K562 (cell line): ENCODE measurements around the gene PAM. TPM values are rescaled to one million over a fixed set of nuclear protein-coding genes. Genes with fewer than 3 reads are reported as not detected.

Experiments
- ATAC-seq: fragments of 200-7000 bp; cut with Tn5 transposase; 3 replicates; pipeline ENCODE4 v1.9.1; 2020; ENCODE audit warnings: moderate library complexity
- BruUV-seq: library from RNA; stranded (reverse); fragments of 400-500 nt; replicated peaks from 2 replicates; lab custom pipeline; 2021; lab: Mats Ljungman, UMichigan
- CTCF ChIA-PET: fragments of 300-600 bp; formaldehyde crosslinking; extraction: SDS; loops from one replicate; lab custom pipeline; 2021; ENCODE audit warnings: low intra/inter-chr PET ratio; lab: Yijun Ruan, JAX
- POLR2A ChIA-PET: fragments of 300-600, 350-650 bp; sonication (Branson Sonifier 250); formaldehyde crosslinking; extraction: SDS; loops from one replicate; lab custom pipeline; 2021; ENCODE audit warnings: antibody characterized with exemption, inconsistent platforms; lab: Yijun Ruan, JAX
- DNase-seq, 4 experiments: peaks; one replicate each; pipeline versions ENCODE4 v3.0.0 to v3.0.0-alpha.2; 2011 to 2018; ENCODE audit warnings: low spot score in 3 of 4, mixed read lengths in 3 of 4; ENCODE audit errors: extremely low read depth in 1 of 4
- FAIRE-seq: peaks from 2 replicates; lab custom pipeline; 2011; peaks lifted over from hg19 to GRCh38; lab: Jason Lieb, UNC
- H2AFZ ChIP-seq: 2 replicates; pipeline ENCODE4 v1.6.0; 2011; ENCODE audit warnings: low read depth, low read length, control low read depth, inconsistent platforms
- H3K27ac ChIP-seq: fragments of 200-600 bp; 3 replicates; pipeline ENCODE4 v1.8.0; 2011; ENCODE audit warnings: low read depth, mild to moderate bottlenecking, control low read depth, inconsistent platforms, low read length, moderate library complexity, mixed read lengths; ENCODE audit errors: extremely low read depth
- H3K27me3 ChIP-seq, 2 experiments: fragments of 300-600 bp in 1 of 2; 2 replicates in 1 of 2; 3 replicates in 1 of 2; pipeline versions ENCODE4 v1.6.0 to v1.8.0; 2011; ENCODE audit warnings: inconsistent platforms in 2 of 2, low read length in 2 of 2, mild to moderate bottlenecking in 1 of 2, mixed read lengths in 1 of 2, moderate library complexity in 1 of 2; ENCODE audit not compliant: control insufficient read depth in 2 of 2, insufficient read depth in 2 of 2
- H3K36me3 ChIP-seq: fragments of 300-600 bp; 3 replicates; pipeline ENCODE4 v1.8.0; 2011; ENCODE audit warnings: mild to moderate bottlenecking, low read length, inconsistent platforms; ENCODE audit not compliant: control insufficient read depth, insufficient read depth
- H3K4me1 ChIP-seq, 2 experiments: fragments of 200-600 bp in 1 of 2; replicated peaks in 1 of 2; 2 replicates in 1 of 2; 3 replicates in 1 of 2; pipeline versions ENCODE4 v1.5.1 to v1.8.0; 2011; ENCODE audit warnings: inconsistent platforms in 2 of 2, low read length in 2 of 2, mild to moderate bottlenecking in 1 of 2, mixed read lengths in 1 of 2, moderate library complexity in 1 of 2; ENCODE audit not compliant: control insufficient read depth in 2 of 2, insufficient read depth in 2 of 2
- H3K4me2 ChIP-seq: 2 replicates; pipeline ENCODE4 v1.6.1; 2011; ENCODE audit warnings: low read length, control low read depth, inconsistent platforms, mixed read lengths; ENCODE audit not compliant: insufficient read depth
- H3K4me3 ChIP-seq: fragments of 200-600 bp; sonication (generic), shearing (Covaris generic); 2 replicates; pipeline ENCODE4 v1.5.1; 2016; ENCODE audit warnings: control low read depth, inconsistent platforms
- H3K79me2 ChIP-seq: fragments of 200-600 bp; 3 replicates; pipeline ENCODE4 v1.8.0; 2011; ENCODE audit warnings: low read length, inconsistent platforms; ENCODE audit not compliant: control insufficient read depth, insufficient read depth
- H3K9ac ChIP-seq, 2 experiments: 2 replicates each; pipeline versions ENCODE4 v1.6.0 to v1.6.1; 2011; ENCODE audit warnings: low read depth in 2 of 2, low read length in 2 of 2, control low read depth in 1 of 2, inconsistent platforms in 1 of 2, mild to moderate bottlenecking in 1 of 2, mixed read lengths in 1 of 2; ENCODE audit not compliant: insufficient read depth in 1 of 2
- H3K9me1 ChIP-seq: one replicate; pipeline ENCODE4 v1.6.0; 2011; ENCODE audit warnings: inconsistent platforms, mild to moderate bottlenecking, low read length, moderate library complexity; ENCODE audit not compliant: control insufficient read depth, insufficient read depth
- H3K9me3 ChIP-seq: replicated peaks from 2 replicates; pipeline ENCODE4 v1.5.1; 2011; ENCODE audit warnings: low read depth, low read length, inconsistent platforms; ENCODE audit not compliant: control insufficient read depth, insufficient read depth
- H4K20me1 ChIP-seq: replicated peaks from 2 replicates; pipeline ENCODE4 v1.6.1; 2011; ENCODE audit warnings: low read length, inconsistent platforms, mixed read lengths; ENCODE audit not compliant: control insufficient read depth, insufficient read depth
- DACH1 ChIP-seq: fragments of 450-650 bp; IDR thresholded peaks from 2 replicates; pipeline ENCODE4 v1.6.1; 2018; ENCODE audit not compliant: partially characterized antibody
- DEAF1 ChIP-seq: fragments of 450-650 bp; formaldehyde crosslinking; IDR thresholded peaks from 2 replicates; pipeline ENCODE4 v1.4.0; 2020; ENCODE audit warnings: mild to moderate bottlenecking, moderate library complexity
- HOXB6 ChIP-seq: fragments of 250-450 bp; sonication (Bioruptor Pico); IDR thresholded peaks from 2 replicates; pipeline ENCODE4 v1.5.1; 2022; ENCODE audit warnings: mild to moderate bottlenecking, borderline replicate concordance
- IFI16 ChIP-seq: fragments of 250-450 bp; sonication (Bioruptor Pico); IDR thresholded peaks from 2 replicates; pipeline ENCODE4 v2.1.2; 2022; ENCODE audit warnings: mild to moderate bottlenecking, inconsistent platforms
- KLF1 ChIP-seq: fragments of 450-650 bp; IDR thresholded peaks from 2 replicates; pipeline ENCODE4 v1.6.1; 2016; ENCODE audit warnings: missing genetic modification characterization, missing compliant biosample characterization
- NR1H2 ChIP-seq: sonication (generic); formaldehyde crosslinking; IDR thresholded peaks from 2 replicates; pipeline ENCODE4 v1.4.0; 2020; ENCODE audit warnings: mild to moderate bottlenecking, missing genetic modification reagents
- POLR3G ChIP-seq: IDR thresholded peaks from 2 replicates; pipeline ENCODE4 v1.6.1; 2011; ENCODE audit not compliant: insufficient read length, insufficient replicate concordance; ENCODE audit errors: extremely low read depth
- RBM22 ChIP-seq: fragments of 200-400 bp; formaldehyde crosslinking; IDR thresholded peaks from 2 replicates; pipeline ENCODE4 v1.6.1; 2018; ENCODE audit warnings: low read length, low read depth; ENCODE audit not compliant: poor library complexity, severe bottlenecking
- SRSF9 ChIP-seq: fragments of 200-400 bp; formaldehyde crosslinking; IDR thresholded peaks from 2 replicates; pipeline ENCODE4 v1.6.1; 2017; ENCODE audit warnings: low read depth, low read length, borderline replicate concordance
- TCF7L2 ChIP-seq: fragments of 150-350 bp; IDR thresholded peaks from 2 replicates; pipeline ENCODE4 v1.6.1; 2016; ENCODE audit warnings: low read depth, mild to moderate bottlenecking, low read length, moderate library complexity
- ZBTB11 ChIP-seq, 3 experiments: fragments of 200-800 bp in 1 of 3; fragments of 250-450 bp in 1 of 3; fragments of 450-650 bp in 1 of 3; sonication (Bioruptor Pico) in 1 of 3; sonication (Bioruptor generic) in 1 of 3; formaldehyde crosslinking in 1 of 3; IDR thresholded peaks; 2 replicates each; pipeline versions ENCODE4 v1.6.1 to v1.8.0; 2016 to 2022; ENCODE audit warnings: mild to moderate bottlenecking in 2 of 3, missing genetic modification characterization in 2 of 3, missing compliant biosample characterization in 1 of 3, moderate library complexity in 1 of 3
- ZNF395 ChIP-seq: fragments of 200-800 bp; sonication (Bioruptor generic); IDR thresholded peaks from 2 replicates; pipeline ENCODE4 v1.6.1; 2017; ENCODE audit warnings: missing genetic modification characterization, missing compliant biosample characterization
- ZNF589 ChIP-seq: fragments of 200-800 bp; sonication (Bioruptor generic); IDR thresholded peaks from 2 replicates; pipeline ENCODE4 v1.6.1; 2016; ENCODE audit warnings: low read depth, missing genetic modification characterization, missing compliant biosample characterization
- ZNF79 ChIP-seq: fragments of 250-450 bp; sonication (Bioruptor Pico); IDR thresholded peaks from 2 replicates; pipeline ENCODE4 v1.4.0; 2020; ENCODE audit warnings: low read depth, mild to moderate bottlenecking, moderate library complexity
- ZSCAN29 ChIP-seq: fragments of 450-650 bp; IDR thresholded peaks from 2 replicates; pipeline ENCODE4 v1.6.1; 2017
- ZZZ3 ChIP-seq: fragments of 450-650 bp; IDR thresholded peaks from 2 replicates; pipeline ENCODE4 v1.6.1; 2016; ENCODE audit warnings: antibody characterized with exemption, mild to moderate bottlenecking, moderate library complexity
- in situ Hi-C: fragments of 300-500 bp; cut with MboI; formaldehyde crosslinking; loops from 4 replicates; pipeline ENCODE4 v1.15.0; 2018; ENCODE audit warnings: inconsistent platforms, mixed read lengths
- intact Hi-C: fragments of 100-400 bp; cut with micrococcal nuclease; formaldehyde crosslinking; loops from 2 replicates; pipeline ENCODE4 v1.14.2; 2022
- polyA plus RNA-seq, 8 experiments: library from polyadenylated mRNA; depleted of rRNA in 4 of 8; stranded (reverse) in 5 of 8; unstranded in 3 of 8; fragments of >200 nt; fragmentation: Nextera tagmentation in 2 of 8; fragmentation: Illumina TruSeq in 1 of 8; extraction: Ambion mirVana in 2 of 8; extraction: Trizol in 1 of 8; gene quantifications; 2 replicates each; pipeline versions ENCODE4 v1.2.1 to v1.2.3, GENCODE V29; 2011 to 2014; ENCODE audit warnings: inconsistent platforms in 1 of 8, missing spikeins in 1 of 8
- total RNA-seq, 7 experiments: library from RNA; depleted of rRNA in 6 of 7; stranded (reverse); fragments of >200 nt in 6 of 7; fragmentation: Illumina TruSeq in 2 of 7; extraction: Trizol in 2 of 7; gene quantifications; 2 replicates each; pipeline versions ENCODE4 v1.2.1 to v1.2.3, GENCODE V29; 2011 to 2021; ENCODE audit warnings: low replicate concordance in 1 of 7

Gene PAM
- total and polyA plus RNA-seq, 9 of the 15 experiments (the other 6 are each of a cell fraction or from before 2014, with no cell fraction given): 0.39 to 3.1 (median 0.77) TPM

GRCh38 chr5:103000089-103000488 lies 245.0 kb downstream of the PAM start:
- DNase-seq (no peak), ATAC-seq (no peak), FAIRE-seq (no peak)
- Histone ChIP-seq H3K9ac (no peak overlapping the region), H3K4me2 (no peak overlapping the region), H3K4me1 (no peaks in the 10 kb centered on the region), H3K27me3 (no peaks in the 10 kb centered on the region), H3K27ac (no peak overlapping the region), H3K9me3 (no peaks in the 10 kb centered on the region), H3K9me1 (no peaks in the 10 kb centered on the region), H2AFZ (no peak overlapping the region), H3K4me3 (no peak overlapping the region), H3K36me3 (no peaks in the 10 kb centered on the region), H4K20me1 (no peaks in the 10 kb centered on the region), H3K79me2 (no peaks in the 10 kb centered on the region)
- CTCF ChIA-PET: no interaction called here
- BruUV-seq: no TSS peak
- intact Hi-C loops (no loop called here), in situ Hi-C loops (loop anchor here (5.0 kb wide), 1 partner anchor 68 kb away; no protein-coding TSS in a partner anchor)
- POLR2A ChIA-PET: no interaction called here
- TF ChIP-seq IFI16 (CRISPR knock-in tag): no peak
- TF ChIP-seq ZSCAN29: no peak
- no peak for TF ChIP-seq TCF7L2
- no peak for TF ChIP-seq DACH1
- TF ChIP-seq ZZZ3: no peak
- TF ChIP-seq DEAF1: no peak
- TF ChIP-seq ZBTB11 (CRISPR knock-in tag; IDR thresholded peaks at IDR 0.05): no peak
- no peak for TF ChIP-seq NR1H2 (CRISPR knock-in tag)
- TF ChIP-seq KLF1 (tag): no peak
- no peak for TF ChIP-seq ZNF589 (CRISPR knock-in tag)
- no peak for TF ChIP-seq SRSF9
- TF ChIP-seq RBM22: no peak
- no peak for TF ChIP-seq HOXB6 (CRISPR knock-in tag)
- TF ChIP-seq ZNF395 (CRISPR knock-in tag): no peak
- no peak for TF ChIP-seq POLR3G
- TF ChIP-seq ZNF79: no peak
